Retinal pigment epithelial cell (primary cell): ENCODE measurements around the gene ABCA13.

Experiments used
- DNase-seq: peaks from one replicate; pipeline ENCODE4 v3.0.0-alpha.2; 2010; ENCODE audit warnings: low read depth
- H3K4me3 ChIP-seq: 2 replicates; pipeline ENCODE4 v1.5.1; 2011; ENCODE audit warnings: mild to moderate bottlenecking, low read length, control low read depth, moderate library complexity
- TF ChIP-seq, protein P1 (sequence below): conservative IDR thresholded peaks from 2 replicates; pipeline ENCODE4 v1.5.1; 2011; ENCODE audit warnings: low read depth, low read length, control low read depth, inconsistent platforms

The ABCA13 gene

DNA sequence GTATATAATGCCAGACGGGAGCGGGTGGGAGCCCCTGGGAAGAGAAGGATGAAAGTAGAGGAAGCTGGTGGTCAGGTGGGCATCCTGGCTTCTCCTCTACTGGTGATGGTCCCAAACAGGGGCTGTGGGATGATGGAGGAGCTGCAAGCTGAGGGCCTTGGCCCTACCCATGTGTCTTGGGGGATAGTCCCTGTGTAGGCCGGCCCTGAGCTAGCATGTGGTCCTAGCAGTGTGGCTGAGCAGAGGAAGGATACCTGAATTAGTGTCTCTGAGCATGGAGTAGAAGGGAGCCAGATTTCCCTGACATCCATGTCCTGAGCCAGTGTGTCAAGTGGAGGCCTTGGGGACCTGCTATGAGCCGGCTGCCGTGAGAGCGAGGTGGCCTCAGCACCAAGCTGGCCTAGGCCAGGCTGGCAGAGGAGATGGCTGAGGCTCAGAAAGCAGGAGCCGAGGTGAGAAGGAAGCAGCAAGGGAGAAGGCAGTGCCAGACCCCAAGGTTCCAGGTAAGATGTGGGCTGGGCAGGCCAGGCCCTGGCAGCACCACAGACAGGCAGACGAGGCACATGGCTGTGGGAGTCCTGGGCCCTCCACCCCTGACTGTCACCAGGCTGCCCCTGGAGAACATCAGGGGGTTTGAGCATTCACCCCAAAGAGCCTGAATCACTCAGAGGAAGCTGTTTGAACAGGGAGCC is 150.2 kb downstream of the ABCA13 start:
- DNase-seq, result no peak
- TF ChIP-seq, protein P1, sequence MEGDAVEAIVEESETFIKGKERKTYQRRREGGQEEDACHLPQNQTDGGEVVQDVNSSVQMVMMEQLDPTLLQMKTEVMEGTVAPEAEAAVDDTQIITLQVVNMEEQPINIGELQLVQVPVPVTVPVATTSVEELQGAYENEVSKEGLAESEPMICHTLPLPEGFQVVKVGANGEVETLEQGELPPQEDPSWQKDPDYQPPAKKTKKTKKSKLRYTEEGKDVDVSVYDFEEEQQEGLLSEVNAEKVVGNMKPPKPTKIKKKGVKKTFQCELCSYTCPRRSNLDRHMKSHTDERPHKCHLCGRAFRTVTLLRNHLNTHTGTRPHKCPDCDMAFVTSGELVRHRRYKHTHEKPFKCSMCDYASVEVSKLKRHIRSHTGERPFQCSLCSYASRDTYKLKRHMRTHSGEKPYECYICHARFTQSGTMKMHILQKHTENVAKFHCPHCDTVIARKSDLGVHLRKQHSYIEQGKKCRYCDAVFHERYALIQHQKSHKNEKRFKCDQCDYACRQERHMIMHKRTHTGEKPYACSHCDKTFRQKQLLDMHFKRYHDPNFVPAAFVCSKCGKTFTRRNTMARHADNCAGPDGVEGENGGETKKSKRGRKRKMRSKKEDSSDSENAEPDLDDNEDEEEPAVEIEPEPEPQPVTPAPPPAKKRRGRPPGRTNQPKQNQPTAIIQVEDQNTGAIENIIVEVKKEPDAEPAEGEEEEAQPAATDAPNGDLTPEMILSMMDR, result no peak
- H3K4me3 ChIP-seq, result no peak overlapping the region

DNA sequence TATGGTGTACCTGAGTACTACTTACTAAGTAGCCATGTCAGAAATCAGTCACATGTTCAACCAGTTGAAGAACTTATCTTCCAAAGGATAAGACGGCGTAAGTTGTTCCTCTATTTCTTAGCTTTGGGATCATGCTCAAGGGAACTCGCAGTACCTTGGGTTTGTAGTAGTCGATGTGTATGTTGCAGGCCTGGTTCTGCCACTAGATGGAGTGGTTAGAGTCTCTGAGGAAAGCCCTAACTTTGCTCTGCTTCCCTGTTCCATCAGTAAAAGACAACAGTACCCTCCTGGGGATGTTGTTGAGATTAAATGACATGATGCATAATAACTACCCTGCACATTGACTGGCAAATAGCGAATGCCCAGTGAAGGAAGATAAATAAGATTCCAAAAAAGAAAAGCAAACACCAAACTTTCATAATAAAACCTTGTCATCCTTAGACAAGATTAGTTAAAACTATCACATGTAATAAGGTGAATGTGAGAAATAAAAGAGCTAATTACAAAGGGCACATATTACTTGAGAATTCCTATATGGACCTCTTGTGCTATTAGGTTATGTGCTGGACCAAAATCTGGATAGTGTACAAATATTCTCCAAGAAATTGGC is 165.9 kb downstream of the ABCA13 start:
- TF ChIP-seq, protein P1, result peak; percentile 88
- DNase-seq, result peak; percentile 7

DNA sequence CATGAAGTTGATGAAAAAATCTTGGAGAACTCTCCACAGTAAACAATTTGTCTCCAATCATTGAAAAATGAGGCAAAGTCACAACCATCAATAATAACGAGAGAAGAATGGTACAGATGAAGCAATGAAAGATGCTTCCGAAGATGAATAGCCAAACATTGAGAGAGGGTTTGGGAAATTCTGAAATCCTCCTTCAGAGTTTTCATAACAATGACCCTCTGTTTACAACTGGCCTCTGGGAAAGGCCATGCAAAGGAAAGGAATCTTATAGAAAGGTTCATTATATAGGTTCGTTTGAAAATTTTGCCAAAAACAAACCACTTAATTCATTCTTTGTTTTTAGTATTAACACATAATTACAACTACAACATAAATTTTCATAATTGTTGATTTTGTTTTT is 166.5 kb downstream of the ABCA13 start:
- no peak for DNase-seq
- TF ChIP-seq, protein P1, result no peak
- H3K4me3 ChIP-seq, result no peak overlapping the region

More for the DNA sequence above, 165.9 kb downstream of the ABCA13 start:
- H3K4me3 ChIP-seq, result no peak overlapping the region

DNA sequence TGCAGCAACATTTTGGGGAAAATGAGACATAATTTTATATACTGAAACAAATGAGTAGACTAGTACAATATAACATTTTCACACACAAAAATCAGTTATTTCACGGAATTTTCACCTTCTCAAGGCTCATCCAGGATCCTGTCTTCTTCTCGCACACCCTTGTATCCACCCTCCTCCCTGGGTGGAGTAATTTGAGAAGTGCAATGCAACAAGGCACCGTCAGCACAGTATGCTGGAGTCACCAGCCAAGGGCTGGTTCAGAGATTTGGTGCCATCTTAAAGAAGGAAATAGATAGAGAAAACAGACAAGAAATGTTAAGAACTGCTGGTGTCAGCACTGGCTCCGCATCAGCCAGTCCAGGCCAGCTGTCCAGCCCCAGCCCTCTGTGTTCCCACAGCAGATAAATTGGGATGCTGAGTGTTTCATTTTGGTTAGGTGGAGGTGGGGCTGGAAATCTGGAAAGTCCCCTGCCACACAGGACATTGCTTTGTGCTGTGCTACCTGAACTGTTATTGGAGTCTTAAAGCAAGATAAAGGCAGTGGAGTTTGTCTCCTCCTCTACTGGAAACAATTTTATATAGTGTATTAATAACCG is 176.1 kb downstream of the ABCA13 start:
- TF ChIP-seq, protein P1, result no peak
- no peak for DNase-seq
- H3K4me3 ChIP-seq, result no peak overlapping the region

DNA sequence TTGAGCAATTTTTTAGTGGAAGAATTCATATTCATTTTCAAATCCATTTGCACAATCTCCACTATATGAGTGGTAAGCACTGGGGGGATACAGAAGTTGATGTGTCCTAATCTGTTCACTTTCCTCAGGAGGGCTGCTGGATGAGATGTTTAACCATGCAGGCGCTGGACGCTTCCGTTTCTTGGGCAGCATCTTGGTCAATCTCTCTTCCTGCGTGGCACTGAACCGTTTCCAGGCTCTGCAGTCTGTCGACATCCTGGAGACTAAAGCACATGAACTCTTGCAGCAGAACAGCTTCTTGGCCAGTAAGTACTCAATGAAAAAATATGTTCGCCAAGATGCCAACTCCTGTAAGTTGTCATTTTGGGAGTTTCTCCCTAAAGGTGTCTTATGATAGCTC is 179.3 kb downstream of the ABCA13 start:
- no peak for DNase-seq
- TF ChIP-seq, protein P1, result no peak
- no peak overlapping the region for H3K4me3 ChIP-seq

DNA sequence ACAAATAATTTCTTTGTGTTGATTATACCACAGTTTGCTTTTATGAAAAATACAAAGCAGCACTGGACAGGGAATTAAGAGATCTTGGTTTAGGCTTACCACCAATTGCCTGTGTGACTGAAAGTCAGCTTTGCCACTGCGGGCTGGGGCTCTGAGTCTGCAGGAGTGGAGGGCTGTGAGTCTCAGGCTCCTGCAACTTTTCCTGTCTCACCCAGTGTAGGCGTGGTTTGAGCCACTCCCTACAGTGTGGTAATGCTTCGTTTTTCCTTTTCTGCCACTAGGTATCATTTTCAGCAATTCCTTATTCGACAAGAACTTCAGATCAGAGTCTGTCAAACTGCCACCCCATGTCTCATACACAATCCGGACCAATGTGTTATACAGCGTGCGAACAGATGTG is 180.6 kb downstream of the ABCA13 start:
- TF ChIP-seq, protein P1, result no peak
- DNase-seq, result no peak
- H3K4me3 ChIP-seq, result no peak overlapping the region

DNA sequence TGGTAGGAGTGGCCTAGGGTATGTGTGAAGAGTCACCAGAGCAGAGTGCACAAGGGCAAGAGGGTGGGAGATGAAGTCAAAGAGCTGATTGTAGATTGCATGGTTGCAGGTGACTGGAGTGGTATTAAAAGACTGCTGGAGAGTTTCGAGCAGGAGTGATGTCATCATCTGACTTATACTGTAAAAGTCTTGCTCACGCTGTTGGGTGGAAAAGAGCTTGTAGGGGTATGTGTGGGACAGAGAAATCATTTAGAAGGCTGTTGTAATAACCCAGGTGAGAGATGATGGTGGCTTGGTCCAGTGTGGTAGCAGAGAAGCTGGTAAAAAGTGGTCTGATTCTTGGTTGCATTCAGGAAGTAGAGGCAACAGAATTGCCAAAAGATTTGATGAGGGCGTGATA is 184.1 kb downstream of the ABCA13 start:
- no peak overlapping the region for H3K4me3 ChIP-seq
- no peak for DNase-seq
- TF ChIP-seq, protein P1, result no peak
